MCF 10A (cell line): ENCODE results near the gene METRNL. TPM values are rescaled to one million over a fixed set of nuclear protein-coding genes. Genes with fewer than 3 reads are reported as not detected.
A peak's percentile ranks its signal among the peaks of the same experiment; 100 is the strongest.

Source experiments
- BruUV-seq: library from RNA; stranded (reverse); fragments of 400-500 nt; replicated peaks from 2 replicates; lab custom pipeline; 2021; lab: Mats Ljungman, UMichigan
- CTCF ChIA-PET: fragments of 300-600 bp; sonication (Branson Sonifier 250); formaldehyde crosslinking; extraction: SDS; loops from one replicate; lab custom pipeline; 2021; ENCODE audit warnings: antibody characterized with exemption, inconsistent platforms; lab: Yijun Ruan, JAX
- POLR2A ChIA-PET: fragments of 300-600, 350-650 bp; sonication (Branson Sonifier 250); formaldehyde crosslinking; extraction: SDS; loops from one replicate; lab custom pipeline; 2020; ENCODE audit warnings: antibody characterized with exemption, inconsistent platforms; lab: Yijun Ruan, JAX
- DNase-seq: peaks from one replicate; pipeline ENCODE4 v3.0.0-alpha.2; 2018; ENCODE audit not compliant: unreplicated experiment
- H3K27ac Mint-ChIP-seq: one replicate; pipeline ENCODE4 v1.8.0; 2022; ENCODE audit warnings: mild to moderate bottlenecking, low read depth, mixed read lengths; ENCODE audit not compliant: unreplicated experiment
- H3K27me3 Mint-ChIP-seq: one replicate; pipeline ENCODE4 v1.8.0; 2022; ENCODE audit warnings: mixed read lengths; ENCODE audit not compliant: insufficient read depth, unreplicated experiment
- H3K36me3 Mint-ChIP-seq: one replicate; pipeline ENCODE4 v1.8.0; 2022; ENCODE audit warnings: mild to moderate bottlenecking, moderate library complexity, mixed read lengths; ENCODE audit not compliant: insufficient read depth, unreplicated experiment
- H3K4me1 Mint-ChIP-seq: one replicate; pipeline ENCODE4 v1.8.0; 2022; ENCODE audit warnings: mixed read lengths; ENCODE audit not compliant: insufficient read depth, unreplicated experiment
- H3K4me3 Mint-ChIP-seq: one replicate; pipeline ENCODE4 v1.8.0; 2022; ENCODE audit warnings: mild to moderate bottlenecking, moderate library complexity, mixed read lengths; ENCODE audit not compliant: unreplicated experiment
- H3K9me3 Mint-ChIP-seq: one replicate; pipeline ENCODE4 v1.8.0; 2022; ENCODE audit warnings: mixed read lengths; ENCODE audit not compliant: unreplicated experiment
- CTCF ChIP-seq: fragments of 200-600 bp; IDR thresholded peaks from one replicate; pipeline ENCODE4 v1.8.0; 2022; ENCODE audit warnings: antibody characterized with exemption, mild to moderate bottlenecking; ENCODE audit not compliant: unreplicated experiment
- intact Hi-C: fragments of 100-400 bp; cut with micrococcal nuclease; formaldehyde crosslinking; loops from 2 replicates; pipeline ENCODE4 v1.14.1; 2022
- total RNA-seq: library from RNA; stranded (reverse); gene quantifications from 2 replicates; pipeline ENCODE4 v1.2.3, GENCODE V29; 2022

Gene METRNL
- total RNA-seq, 1 experiment from 2014 or later: 14.5 TPM

GRCh38 chr17:83072600-83073358 lies 6.6 kb upstream of the METRNL start:
- no peaks in the 10 kb centered on the region for H3K36me3 Mint-ChIP-seq
- H3K4me3 Mint-ChIP-seq: no peak overlapping the region
- H3K27ac Mint-ChIP-seq: no peak overlapping the region
- ChIA-PET POLR2A (no interaction called here), CTCF (interaction anchor here (0.6 to 1.4 kb wide), 2 partner anchors 29 to 291 kb away, joined by 3 to 5 read pairs; no protein-coding TSS in a partner anchor)
- intact Hi-C loops: no loop called here
- DNase-seq: no peak
- H3K27me3 Mint-ChIP-seq: no peaks in the 10 kb centered on the region
- no peaks in the 10 kb centered on the region for H3K9me3 Mint-ChIP-seq
- H3K4me1 Mint-ChIP-seq: no peaks in the 10 kb centered on the region
- BruUV-seq: no TSS peak
- no peak for TF ChIP-seq CTCF

GRCh38 chr17:83073389-83074063 lies 5.9 kb upstream of the METRNL start:
- intact Hi-C loops: no loop called here
- Mint-ChIP-seq H3K4me1 (no peaks in the 10 kb centered on the region), H3K4me3 (no peak overlapping the region), H3K27me3 (no peaks in the 10 kb centered on the region), H3K36me3 (no peaks in the 10 kb centered on the region), H3K9me3 (no peaks in the 10 kb centered on the region), H3K27ac (no peak overlapping the region)
- ChIA-PET POLR2A (interaction anchor here (0.6 to 1.1 kb wide), 3 partner anchors 11 to 252 kb away, joined by 3 read pairs; no protein-coding TSS in a partner anchor), CTCF (interaction anchor here (0.7 to 1.4 kb wide), 2 partner anchors 11 to 292 kb away, joined by 3 to 5 read pairs; no protein-coding TSS in a partner anchor)
- TF ChIP-seq CTCF: no peak
- DNase-seq: peak; percentile 70
- BruUV-seq: no TSS peak

GRCh38 chr17:83074486-83075223 lies 4.8 kb upstream of the METRNL start:
- ChIA-PET POLR2A (interaction anchor here (0.6 kb wide), 1 partner anchor 200 kb away, joined by 3 read pairs; no protein-coding TSS in a partner anchor), CTCF (no interaction called here)
- TF ChIP-seq CTCF: no peak
- BruUV-seq: no TSS peak
- Mint-ChIP-seq H3K4me3 (no peak overlapping the region), H3K27me3 (no peaks in the 10 kb centered on the region), H3K36me3 (no peaks in the 10 kb centered on the region), H3K4me1 (no peaks in the 10 kb centered on the region), H3K9me3 (no peaks in the 10 kb centered on the region), H3K27ac (no peak overlapping the region)
- no peak for DNase-seq
- intact Hi-C loops: no loop called here
